OCI-LY7 (cell line): ENCODE measurements around the gene KCNQ5. TPM values are rescaled to one million over a fixed set of nuclear protein-coding genes. Genes with fewer than 3 reads are reported as not detected.

Experiments used
- BruUV-seq: library from RNA; stranded (reverse); fragments of 400-500 nt; replicated peaks from 2 replicates; lab custom pipeline; 2021; lab: Mats Ljungman, UMichigan
- CTCF ChIA-PET: fragments of 300-600 bp; sonication (Branson Sonifier 250); formaldehyde crosslinking; loops from one replicate; lab custom pipeline; 2022; ENCODE audit warnings: antibody characterized with exemption; ENCODE audit not compliant: unreplicated experiment; lab: Charles Lee
- POLR2A ChIA-PET: fragments of 300-600 bp; sonication (Branson Sonifier 250); formaldehyde crosslinking; loops from one replicate; lab custom pipeline; 2022; ENCODE audit warnings: antibody characterized with exemption; lab: Charles Lee
- DNase-seq: peaks from one replicate; pipeline ENCODE4 v3.0.0-alpha.2; 2015; ENCODE audit warnings: low spot score
- H2AFZ ChIP-seq: fragments of 200-600 bp; sonication (generic), shearing (Covaris generic); 2 replicates; pipeline ENCODE4 v1.6.1; 2014; ENCODE audit warnings: mild to moderate bottlenecking, antibody characterized with exemption, low read length, moderate library complexity
- H3K27ac ChIP-seq: fragments of 200-600 bp; sonication (generic); 2 replicates; pipeline ENCODE4 v1.5.1; 2014; ENCODE audit warnings: mixed run types, low read depth, mild to moderate bottlenecking, moderate library complexity, low read length, inconsistent platforms; ENCODE audit not compliant: poor library complexity, severe bottlenecking
- H3K36me3 ChIP-seq: fragments of 200-600 bp; sonication (generic); 2 replicates; pipeline ENCODE4 v1.6.1; 2014; ENCODE audit warnings: mild to moderate bottlenecking, antibody characterized with exemption, low read length, moderate library complexity, mixed read lengths; ENCODE audit not compliant: insufficient read depth
- H3K4me1 ChIP-seq: fragments of 200-600 bp; sonication (generic); 2 replicates; pipeline ENCODE4 v1.5.1; 2014; ENCODE audit warnings: mild to moderate bottlenecking, low read length; ENCODE audit not compliant: insufficient read depth, poor library complexity, severe bottlenecking
- H3K4me2 ChIP-seq: fragments of 200-600 bp; sonication (generic); 2 replicates; pipeline ENCODE4 v1.6.1; 2014; ENCODE audit warnings: mild to moderate bottlenecking, low read length
- H3K4me3 ChIP-seq: fragments of 200-600 bp; sonication (generic); 2 replicates; pipeline ENCODE4 v1.5.1; 2014; ENCODE audit warnings: mild to moderate bottlenecking, low read depth, low read length; ENCODE audit not compliant: poor library complexity, severe bottlenecking
- H3K79me2 ChIP-seq: fragments of 200-600 bp; sonication (generic); 2 replicates; pipeline ENCODE4 v1.6.1; 2016; ENCODE audit warnings: low read depth, mild to moderate bottlenecking, low read length, moderate library complexity, mixed read lengths; ENCODE audit not compliant: insufficient read depth
- H3K9me2 ChIP-seq: fragments of 200-600 bp; sonication (generic); 2 replicates; pipeline ENCODE4 v1.6.1; 2016; ENCODE audit warnings: mild to moderate bottlenecking, low read length, mixed read lengths; ENCODE audit not compliant: insufficient read depth
- H3K9me3 ChIP-seq: fragments of 200-600 bp; sonication (generic); 2 replicates; pipeline ENCODE4 v1.6.1; 2014; ENCODE audit warnings: mild to moderate bottlenecking, mixed run types, low read length, mixed read lengths
- H4K20me1 ChIP-seq: fragments of 200-600 bp; sonication (generic); 2 replicates; pipeline ENCODE4 v1.6.1; 2014; ENCODE audit warnings: mild to moderate bottlenecking, antibody characterized with exemption, low read length, moderate library complexity, mixed read lengths; ENCODE audit not compliant: insufficient read depth
- CTCF ChIP-seq: fragments of 200-600 bp; sonication (generic); conservative IDR thresholded peaks from 2 replicates; pipeline ENCODE4 v1.5.1; 2014; ENCODE audit warnings: mild to moderate bottlenecking, antibody characterized with exemption, low read length, moderate library complexity, mixed read lengths
- EZH2phosphoT487 ChIP-seq: fragments of 200-600 bp; sonication (generic); IDR thresholded peaks from 2 replicates; pipeline ENCODE4 v1.6.1; 2018; ENCODE audit warnings: low read depth, borderline replicate concordance, mild to moderate bottlenecking, mixed run types, antibody characterized with exemption, low read length, moderate library complexity, mixed read lengths
- intact Hi-C: fragments of 100-400 bp; cut with micrococcal nuclease; formaldehyde crosslinking; loops from one replicate; pipeline ENCODE4 v1.10.0; 2022; ENCODE audit not compliant: unreplicated experiment
- total RNA-seq, 2 experiments: library from RNA; depleted of rRNA in 1 of 2; stranded (reverse); fragments of >200 nt in 1 of 2; shearing (Covaris generic) in 1 of 2; gene quantifications; 2 replicates each; pipeline ENCODE4 v1.2.3, GENCODE V29; 2014 to 2022

The KCNQ5 gene
- total RNA-seq, 2 experiments from 2014 or later, result 26.1 to 29.7 TPM

DNA sequence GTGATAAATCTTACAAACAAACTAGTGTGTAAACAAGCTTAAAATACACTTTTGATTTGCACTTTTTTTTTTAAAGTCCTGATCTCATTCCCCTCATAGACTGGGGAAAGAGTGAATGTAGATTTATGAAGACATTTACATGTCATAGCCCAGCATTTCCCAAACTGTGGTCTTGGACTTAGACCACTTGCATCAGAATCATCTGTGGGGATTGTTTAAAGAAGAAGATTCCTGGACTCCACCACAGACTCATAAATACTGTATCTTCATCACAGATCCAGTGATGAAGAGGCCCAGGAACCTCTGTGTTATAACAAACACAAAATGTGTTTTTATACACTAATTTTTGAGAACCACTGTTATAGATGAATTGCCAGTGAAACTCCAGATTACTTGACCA, 99.5 kb downstream of the KCNQ5 start:
- DNase-seq, result no peak
- Histone ChIP-seq H3K36me3 (peaks cover 1% of the 10 kb centered on the region; the same call in 1 of the 2 replicates), H4K20me1 (peaks cover 5% of the 10 kb centered on the region), H2AFZ (no peak overlapping the region), H3K27ac (no peak overlapping the region), H3K79me2 (peaks cover 38% of the 10 kb centered on the region; the same call in 1 of the 2 replicates), H3K4me3 (no peak overlapping the region), H3K4me2 (no peak overlapping the region), H3K9me2 (no peaks in the 10 kb centered on the region), H3K4me1 (peaks cover 10% of the 10 kb centered on the region), H3K9me3 (no peaks in the 10 kb centered on the region)
- TF ChIP-seq CTCF (no peak), EZH2phosphoT487 (no peak)
- ChIA-PET POLR2A (no interaction called here), CTCF (no interaction called here)
- BruUV-seq, result no TSS peak
- intact Hi-C loops, result no loop called here

DNA sequence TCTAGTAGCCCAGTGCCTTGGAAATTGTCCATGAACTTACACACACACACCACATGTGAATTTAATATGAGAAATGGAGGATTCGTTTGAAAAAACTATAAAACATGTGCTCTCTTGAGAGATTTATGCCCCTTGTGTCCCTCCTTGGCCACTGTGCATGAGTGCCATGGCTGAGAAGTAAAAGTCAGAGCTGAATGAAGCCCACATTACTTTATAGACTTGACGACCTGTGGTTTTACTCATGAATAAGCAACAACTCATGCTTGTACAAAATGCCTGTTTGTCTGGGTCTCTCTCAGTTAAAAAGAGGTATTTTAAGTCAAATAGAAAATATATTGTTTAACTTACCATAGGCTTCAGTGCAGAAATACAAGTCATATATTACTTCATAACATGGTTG, 102.7 kb downstream of the KCNQ5 start:
- BruUV-seq, result no TSS peak
- Histone ChIP-seq H3K4me3 (no peak overlapping the region), H4K20me1 (peaks cover 5% of the 10 kb centered on the region), H3K9me3 (peaks cover 8% of the 10 kb centered on the region; the same call in 1 of the 2 replicates), H3K79me2 (peaks cover 35% of the 10 kb centered on the region; the same call in 1 of the 2 replicates), H3K4me2 (peak overlapping the region; percentile 46), H3K27ac (no peak overlapping the region), H3K9me2 (no peaks in the 10 kb centered on the region), H3K4me1 (peaks cover 10% of the 10 kb centered on the region), H3K36me3 (peaks cover 21% of the 10 kb centered on the region), H2AFZ (no peak overlapping the region)
- TF ChIP-seq EZH2phosphoT487, result no peak
- no peak for TF ChIP-seq CTCF
- ChIA-PET POLR2A (interaction anchor here (0.9 to 1.1 kb wide), 3 partner anchors 13 to 105 kb away, joined by 3 to 4 read pairs (median 3); no protein-coding TSS in a partner anchor), CTCF (interaction anchor here (0.5 kb wide), 1 partner anchor 303 kb away, joined by 3 read pairs; no protein-coding TSS in a partner anchor)
- peak; percentile 34 for DNase-seq
- intact Hi-C loops, result no loop called here

- Histone ChIP-seq H3K9me2 (no peaks in the 10 kb centered on the region), H3K36me3 (peaks cover 21% of the 10 kb centered on the region), H3K4me2 (no peak overlapping the region), H4K20me1 (no peaks in the 10 kb centered on the region), H3K79me2 (peaks cover 38% of the 10 kb centered on the region; the same call in 1 of the 2 replicates), H2AFZ (no peak overlapping the region), H3K27ac (no peak overlapping the region), H3K9me3 (peaks cover 8% of the 10 kb centered on the region; the same call in 1 of the 2 replicates), H3K4me1 (peaks cover 30% of the 10 kb centered on the region), H3K4me3 (no peak overlapping the region)
- CTCF ChIA-PET, result no interaction called here
- BruUV-seq, result no TSS peak
- POLR2A ChIA-PET, result interaction anchor here (1.4 kb wide), 1 partner anchor 12 kb away, joined by 5 read pairs; no protein-coding TSS in a partner anchor
- no peak for DNase-seq
- intact Hi-C loops, result no loop called here
- no peak for TF ChIP-seq CTCF
- TF ChIP-seq EZH2phosphoT487, result no peak
Measured at GRCh38 chr6:72728706-72729343, 107.0 kb downstream of the KCNQ5 start.
